Measurements from ENCODE around the gene DTX1.

The DTX1 gene

GRCh38 chr12:113142173-113142885, 85.8 kb downstream of the DTX1 start:
- H3K36me3 ChIP-seq (ENCODE audit: insufficient read depth) = no peaks in the 10 kb centered on the region

GRCh38 chr12:113142886-113143332, 86.4 kb downstream of the DTX1 start:
- Histone ChIP-seq H3K4me3 (IDR thresholded peaks at IDR 0.05; ENCODE audit: insufficient read depth, low read depth, low read length) (no peak overlapping the region), H3K9ac (no peak overlapping the region), H3K4me2 (no peak overlapping the region), H3K4me1 (ENCODE audit: low read depth, poor library complexity, severe bottlenecking) (peaks cover 7% of the 10 kb centered on the region), H2AFZ (ENCODE audit: low read depth) (no peak overlapping the region), H4K20me1 (ENCODE audit: insufficient read depth) (no peaks in the 10 kb centered on the region), H3K36me3 (ENCODE audit: insufficient read depth) (no peaks in the 10 kb centered on the region), H3K27ac (no peak overlapping the region), H3K27me3 (ENCODE audit: insufficient read depth, low read depth) (no peaks in the 10 kb centered on the region), H3K79me2 (ENCODE audit: insufficient read depth, low read depth) (no peaks in the 10 kb centered on the region)
- no peak for TF ChIP-seq CTCF (conservative IDR thresholded peaks at IDR 0.05; ENCODE audit: low read depth, low read length)

More at GRCh38 chr12:113142173-113142885, 85.8 kb downstream of the DTX1 start:
- TF ChIP-seq CTCF (conservative IDR thresholded peaks at IDR 0.05; ENCODE audit: low read depth, low read length) = no peak
- Histone ChIP-seq H3K4me2 (no peak overlapping the region), H4K20me1 (ENCODE audit: insufficient read depth) (no peaks in the 10 kb centered on the region), H2AFZ (ENCODE audit: low read depth) (no peak overlapping the region), H3K27me3 (ENCODE audit: insufficient read depth, low read depth) (no peaks in the 10 kb centered on the region), H3K27ac (no peak overlapping the region), H3K79me2 (ENCODE audit: insufficient read depth, low read depth) (no peaks in the 10 kb centered on the region), H3K4me1 (ENCODE audit: low read depth, poor library complexity, severe bottlenecking) (peaks cover 9% of the 10 kb centered on the region), H3K9ac (no peak overlapping the region), H3K4me3 (IDR thresholded peaks at IDR 0.05; ENCODE audit: insufficient read depth, low read depth, low read length) (no peak overlapping the region)

- Histone ChIP-seq H3K9ac (no peak overlapping the region), H3K27me3 (ENCODE audit: insufficient read depth, low read depth) (no peaks in the 10 kb centered on the region), H3K79me2 (ENCODE audit: insufficient read depth, low read depth) (no peaks in the 10 kb centered on the region), H3K4me2 (no peak overlapping the region), H3K36me3 (ENCODE audit: insufficient read depth) (no peaks in the 10 kb centered on the region), H3K4me3 (IDR thresholded peaks at IDR 0.05; ENCODE audit: insufficient read depth, low read depth, low read length) (no peak overlapping the region), H4K20me1 (ENCODE audit: insufficient read depth) (no peaks in the 10 kb centered on the region), H3K27ac (no peak overlapping the region), H3K4me1 (ENCODE audit: low read depth, poor library complexity, severe bottlenecking) (no peaks in the 10 kb centered on the region), H2AFZ (ENCODE audit: low read depth) (no peak overlapping the region)
- no peak for TF ChIP-seq CTCF (conservative IDR thresholded peaks at IDR 0.05; ENCODE audit: low read depth, low read length)
Measured at GRCh38 chr12:113143959-113144358, 87.4 kb downstream of the DTX1 start.

- Histone ChIP-seq H4K20me1 (ENCODE audit: insufficient read depth) (no peaks in the 10 kb centered on the region), H3K27ac (no peak overlapping the region), H3K79me2 (ENCODE audit: insufficient read depth, low read depth) (no peaks in the 10 kb centered on the region), H3K4me3 (IDR thresholded peaks at IDR 0.05; ENCODE audit: insufficient read depth, low read depth, low read length) (no peak overlapping the region), H3K27me3 (ENCODE audit: insufficient read depth, low read depth) (no peaks in the 10 kb centered on the region), H3K9ac (no peak overlapping the region), H3K4me1 (ENCODE audit: low read depth, poor library complexity, severe bottlenecking) (no peaks in the 10 kb centered on the region), H3K4me2 (no peak overlapping the region), H3K36me3 (ENCODE audit: insufficient read depth) (no peaks in the 10 kb centered on the region), H2AFZ (ENCODE audit: low read depth) (no peak overlapping the region)
- no peak for TF ChIP-seq CTCF (conservative IDR thresholded peaks at IDR 0.05; ENCODE audit: low read depth, low read length)
Measured at GRCh38 chr12:113144806-113145205, 88.3 kb downstream of the DTX1 start.
